Activated T-cell treated with anti-CD3 and anti-CD28 coated beads, Interleukin-2, amount 50 U/mL, for 48 hours (primary cell): Measurements from ENCODE around the gene LIF.
"Not testable (repeated sequence)": the region's sequence is repeated elsewhere in the genome, so short reads cannot be mapped to it uniquely, and the experiment has no call there.

ENCODE experiments used
- DNase-seq, 2 experiments: peaks; one replicate each; pipeline ENCODE4 v3.0.0-alpha.2; 2020

The LIF gene

DNA sequence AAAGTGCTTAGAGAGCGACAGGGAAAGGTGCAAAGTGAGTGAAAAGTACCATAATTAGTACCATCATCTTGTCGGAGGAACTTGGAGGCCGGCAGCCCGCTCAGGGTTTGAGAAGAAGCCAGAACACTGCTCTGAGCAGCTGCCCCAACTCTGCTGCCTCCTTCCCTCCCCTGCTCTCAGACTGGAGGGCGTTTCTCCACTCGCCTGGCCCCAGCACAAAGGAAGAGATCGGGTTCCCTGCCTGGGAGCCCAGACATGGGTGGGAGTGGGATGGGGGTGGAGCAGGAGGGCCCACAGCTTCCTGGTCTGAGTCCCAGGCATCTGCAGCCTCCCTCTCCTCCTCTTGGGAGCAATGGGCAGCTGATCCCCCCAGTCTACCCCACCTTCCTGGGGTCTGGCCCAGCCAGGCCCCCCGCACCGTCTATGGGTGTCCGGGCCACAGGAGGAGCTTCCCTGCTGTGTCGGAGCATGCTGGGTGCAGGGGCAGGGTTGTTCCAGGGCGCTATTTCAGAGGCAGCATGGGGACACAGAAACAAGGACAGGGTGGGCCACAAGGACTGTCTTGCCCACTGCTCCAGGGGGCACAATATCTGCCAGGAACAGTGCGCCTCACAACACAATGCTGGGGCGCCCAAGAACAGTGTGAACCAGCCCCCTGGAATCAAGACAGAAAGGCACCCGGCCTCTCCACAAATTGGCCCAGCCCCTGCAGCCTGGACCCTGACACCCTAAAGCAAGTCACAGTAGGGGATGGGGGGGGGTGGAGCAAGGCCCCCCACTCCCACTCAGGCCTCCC lies 4.8 kb downstream of the LIF start:
- DNase-seq, result no peak

DNA sequence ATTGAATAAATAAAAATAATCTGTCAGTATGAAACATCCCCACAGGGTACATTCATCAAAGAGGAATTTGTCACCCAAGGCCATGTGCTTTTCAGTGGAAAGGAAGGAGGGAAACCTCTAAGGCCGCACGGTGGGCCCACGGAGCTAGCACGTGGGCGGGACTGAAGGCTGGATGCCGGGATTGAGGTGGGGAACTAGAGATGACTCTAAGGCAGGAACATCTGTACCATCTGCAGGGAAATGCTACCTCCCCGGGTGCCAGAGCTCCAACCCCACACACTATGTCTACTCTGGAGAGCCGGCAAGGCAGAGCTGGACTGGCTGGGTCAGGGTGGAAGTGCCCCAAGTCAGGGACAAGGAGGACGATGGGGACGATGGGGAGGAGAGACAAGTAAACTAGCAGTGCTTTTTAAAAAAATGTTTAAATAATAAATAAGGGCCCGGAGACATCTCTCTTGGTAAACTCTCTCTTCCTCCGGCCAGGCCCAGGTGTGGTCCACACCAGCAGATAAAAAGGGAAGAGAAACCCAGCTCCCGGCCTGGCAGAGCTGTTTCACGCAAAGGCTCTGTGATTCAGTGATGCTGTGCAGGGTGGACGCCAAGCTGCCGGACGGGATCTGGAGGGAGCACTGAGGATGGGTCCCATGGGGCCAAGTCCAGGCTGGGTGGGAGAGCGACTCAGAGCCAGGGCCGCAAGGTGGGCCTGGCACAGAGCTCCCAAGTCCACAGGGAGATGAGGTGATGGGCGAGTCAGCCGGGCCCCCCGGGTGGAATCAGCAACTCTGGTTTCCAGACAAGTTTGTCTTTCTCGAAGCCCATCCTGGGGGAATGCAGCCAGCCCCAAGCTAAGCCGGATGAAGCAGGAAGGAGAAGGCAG lies 5.8 kb downstream of the LIF start:
- no peak for DNase-seq

DNA sequence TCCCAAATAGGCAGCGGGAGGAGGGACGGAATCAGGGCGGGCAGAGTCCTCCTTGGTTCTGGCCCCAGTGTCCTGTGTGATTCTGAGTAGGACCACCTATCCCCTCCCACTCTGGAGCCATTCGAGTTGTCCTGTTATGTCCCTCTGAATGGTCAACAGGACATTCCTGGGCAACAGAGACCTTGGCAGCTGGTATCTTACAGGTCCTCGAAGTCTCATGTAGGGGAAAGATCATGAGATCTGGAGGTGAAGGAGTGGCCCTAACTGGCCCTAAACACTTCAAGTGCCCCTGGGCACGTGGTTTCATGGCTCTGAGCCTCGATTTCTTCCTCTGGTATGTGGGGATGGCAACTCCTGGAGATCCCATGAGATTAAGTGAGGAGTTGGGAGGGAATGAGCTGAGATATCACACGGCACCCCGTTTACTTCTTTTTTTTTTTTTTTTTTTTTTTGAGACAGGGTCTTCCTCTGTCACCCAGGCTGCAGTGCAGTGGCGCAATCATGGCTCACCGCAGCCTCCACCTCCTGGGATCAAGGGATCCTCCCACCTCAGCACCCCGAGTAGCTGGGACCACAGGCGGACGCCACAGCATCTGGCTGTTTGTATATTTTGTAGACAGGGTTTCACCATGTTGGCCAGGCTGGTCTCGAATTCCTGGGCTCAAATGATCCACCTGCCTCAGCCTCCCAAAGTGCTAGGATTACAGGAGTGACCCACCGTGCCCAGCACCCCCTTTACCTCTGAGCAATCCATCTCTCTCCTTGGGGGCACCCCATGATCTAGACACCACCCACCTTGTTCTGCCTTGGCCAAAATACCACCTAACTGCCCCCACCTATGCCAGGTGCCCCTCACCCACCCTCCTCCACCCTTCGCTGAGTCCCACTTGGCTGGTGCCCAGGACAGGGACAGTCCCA lies 6.8 kb downstream of the LIF start:
- DNase-seq, result no peak

DNA sequence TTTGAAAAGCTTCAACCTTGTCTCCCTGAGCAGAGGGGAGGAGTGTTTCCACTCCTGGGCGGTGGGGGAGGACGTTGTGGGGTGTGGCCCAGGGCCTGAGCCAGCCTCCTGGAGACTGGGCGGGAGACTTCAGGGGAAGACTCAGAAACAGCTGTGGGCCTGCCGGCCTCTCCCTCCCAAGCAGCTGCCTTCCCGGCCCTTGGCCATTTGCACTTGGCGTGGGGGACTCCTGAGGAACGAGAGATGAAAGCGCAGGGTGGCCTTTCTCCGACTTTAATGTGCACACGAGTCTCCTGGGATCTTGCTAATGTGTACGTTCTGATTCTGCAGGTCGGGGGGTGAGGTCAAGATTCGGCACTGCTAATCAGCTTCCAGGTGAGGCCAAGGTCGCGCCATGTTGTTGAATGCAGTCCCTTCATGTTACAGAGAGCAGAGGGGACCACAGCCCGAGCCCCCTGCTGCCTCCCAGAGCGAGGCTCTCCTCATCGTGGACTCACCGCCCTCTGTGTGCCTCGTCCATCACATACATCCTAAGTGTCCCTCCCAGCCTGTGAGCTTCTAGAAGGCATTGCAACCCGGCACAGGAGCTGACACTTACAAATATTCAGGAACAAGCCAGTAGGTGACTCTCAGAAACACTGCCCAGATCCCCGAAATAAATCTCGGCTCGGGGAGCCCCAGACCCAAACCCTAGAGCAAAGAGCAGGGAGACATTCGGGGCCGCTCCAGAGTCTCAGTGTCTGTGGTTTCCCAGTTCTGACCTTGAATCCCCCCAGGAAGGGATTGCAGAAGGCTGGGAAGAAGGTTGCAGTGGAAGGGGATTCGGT lies 7.7 kb downstream of the LIF start:
- no peak for DNase-seq

DNA sequence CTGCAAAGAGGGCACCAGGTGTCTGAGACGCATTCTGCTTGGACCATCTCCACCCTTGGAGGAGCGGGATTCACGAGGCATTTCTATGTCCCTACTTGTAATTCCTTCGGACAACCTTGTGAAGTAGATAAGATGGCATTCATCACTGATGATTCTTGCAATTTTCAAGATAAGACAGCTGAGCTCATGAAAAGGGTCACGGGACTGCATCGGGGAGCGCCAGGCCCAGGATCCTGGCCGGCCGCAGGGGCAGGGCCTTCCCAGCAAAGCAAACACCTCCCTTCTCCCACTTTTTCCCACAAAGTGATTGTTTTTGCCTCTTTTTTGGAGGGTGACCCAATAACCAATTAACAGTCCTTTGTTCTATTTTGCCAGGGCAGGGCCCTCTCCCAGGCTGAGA lies 8.4 kb downstream of the LIF start:
- no peak for DNase-seq

DNA sequence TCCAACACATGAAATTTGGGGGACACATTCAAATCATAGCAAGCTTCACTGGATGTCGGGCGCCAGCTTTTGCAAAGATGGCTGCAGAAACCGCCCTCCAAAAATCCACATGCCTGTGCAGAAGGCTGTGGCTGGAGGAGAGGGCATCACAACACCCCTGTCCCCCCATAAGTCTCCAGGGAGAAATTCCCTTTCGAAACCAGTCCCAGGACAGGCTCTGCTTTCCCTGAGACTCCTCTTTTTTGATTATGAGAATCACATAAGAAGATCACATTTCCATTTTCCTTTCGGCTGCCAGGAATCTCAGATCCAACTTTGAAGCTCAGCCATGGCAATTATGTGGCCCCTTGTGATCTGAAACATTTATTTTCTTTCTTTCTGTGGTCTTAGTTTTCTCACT lies 9.7 kb downstream of the LIF start:
- DNase-seq, result no peak

DNA sequence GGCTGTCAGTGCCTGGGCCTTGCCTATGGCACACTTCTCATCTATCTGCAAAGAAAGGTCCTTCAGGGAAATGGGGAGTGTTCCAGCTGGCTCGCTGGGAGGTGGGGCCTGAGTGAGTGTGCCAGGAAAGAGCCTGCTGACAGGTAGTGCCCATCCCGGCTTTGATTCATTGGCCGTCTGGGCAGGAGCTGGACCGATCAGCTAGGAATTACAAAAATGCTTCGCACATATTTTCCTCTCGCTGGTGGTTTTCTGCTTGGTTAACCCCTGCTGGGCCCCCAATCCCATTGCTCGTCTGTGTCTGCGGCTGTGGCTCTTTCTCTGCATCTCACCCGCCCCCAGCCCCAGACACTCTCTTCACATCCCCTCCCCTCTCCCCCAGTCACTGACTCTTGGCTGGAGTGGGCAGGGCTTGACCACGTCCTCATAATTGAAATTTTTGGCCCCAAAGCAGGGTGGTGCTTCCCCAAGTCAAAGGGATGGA lies 10.8 kb downstream of the LIF start:
- DNase-seq, result no peak

DNA sequence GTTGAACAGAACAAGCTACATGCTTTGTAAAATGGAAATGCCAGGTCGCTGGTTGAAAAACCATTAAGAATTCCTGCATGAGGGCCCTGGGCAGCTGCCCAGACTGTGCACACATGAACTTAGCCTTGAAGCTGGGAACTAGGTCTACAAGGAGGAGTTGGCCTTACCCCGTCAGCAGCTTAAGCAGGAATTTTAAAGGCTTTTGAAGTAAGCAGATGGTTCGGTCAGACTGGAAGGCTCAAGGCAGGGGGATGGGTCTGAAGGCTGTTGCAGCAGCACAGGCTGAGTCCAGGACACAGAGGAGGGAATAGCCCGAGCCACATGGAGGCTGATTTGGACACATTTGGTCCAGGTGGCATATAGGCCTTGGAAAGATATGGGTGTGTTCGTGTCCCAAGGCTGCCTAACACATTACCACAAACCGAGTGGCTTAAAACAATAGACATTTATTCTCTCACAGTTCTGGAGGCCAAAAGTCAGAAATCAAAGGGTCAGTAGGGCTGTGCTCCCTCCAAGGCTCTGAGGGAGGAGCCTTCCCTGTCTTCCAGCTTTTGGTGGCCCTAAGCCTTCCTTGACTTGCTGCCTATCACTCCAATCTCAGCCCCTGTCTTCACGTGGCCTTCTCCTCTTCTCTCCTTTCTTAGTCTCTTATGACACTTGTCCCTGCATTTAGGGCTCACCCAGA lies 11.6 kb downstream of the LIF start:
- DNase-seq, result no peak

DNA sequence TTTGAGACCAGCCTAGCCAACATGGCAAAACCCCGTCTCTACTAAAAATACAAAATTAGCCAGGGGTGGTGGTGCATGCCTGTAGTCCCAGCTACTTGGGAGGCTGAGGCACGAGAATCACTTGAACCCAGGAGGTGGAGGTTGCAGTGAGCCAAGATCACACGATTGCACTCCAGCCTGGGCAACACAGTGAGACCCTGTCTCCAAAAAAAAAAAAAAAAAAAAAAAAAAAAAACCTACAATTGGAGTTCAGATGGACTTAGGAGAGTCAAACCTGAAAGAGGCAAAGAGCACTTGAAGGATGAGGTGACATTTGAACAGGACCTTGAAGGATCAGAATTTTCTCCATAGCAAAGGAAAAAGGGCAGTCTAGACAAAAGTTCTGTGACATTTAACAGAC lies 12.2 kb downstream of the LIF start:
- DNase-seq, result not testable (repeated sequence)

DNA sequence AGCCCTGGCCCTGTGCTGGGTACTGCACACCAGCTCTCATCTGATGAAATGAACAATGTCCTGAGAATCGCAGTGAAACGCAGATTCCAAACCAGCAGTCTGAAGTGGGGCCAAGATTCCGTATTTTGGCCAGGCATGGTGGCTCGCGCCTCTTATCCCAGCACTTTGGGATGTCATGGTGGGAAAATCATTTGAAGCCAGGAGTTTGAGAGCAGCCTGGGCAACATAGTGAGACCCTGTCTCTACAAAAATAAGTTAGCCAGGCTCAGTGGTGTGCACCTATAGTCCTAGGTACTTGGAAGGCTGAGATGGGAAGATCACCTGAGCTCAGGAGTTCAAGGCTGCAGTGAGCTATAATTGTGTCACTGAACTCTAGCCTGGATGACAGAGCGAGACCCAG lies 13.0 kb downstream of the LIF start:
- no peak for DNase-seq

DNA sequence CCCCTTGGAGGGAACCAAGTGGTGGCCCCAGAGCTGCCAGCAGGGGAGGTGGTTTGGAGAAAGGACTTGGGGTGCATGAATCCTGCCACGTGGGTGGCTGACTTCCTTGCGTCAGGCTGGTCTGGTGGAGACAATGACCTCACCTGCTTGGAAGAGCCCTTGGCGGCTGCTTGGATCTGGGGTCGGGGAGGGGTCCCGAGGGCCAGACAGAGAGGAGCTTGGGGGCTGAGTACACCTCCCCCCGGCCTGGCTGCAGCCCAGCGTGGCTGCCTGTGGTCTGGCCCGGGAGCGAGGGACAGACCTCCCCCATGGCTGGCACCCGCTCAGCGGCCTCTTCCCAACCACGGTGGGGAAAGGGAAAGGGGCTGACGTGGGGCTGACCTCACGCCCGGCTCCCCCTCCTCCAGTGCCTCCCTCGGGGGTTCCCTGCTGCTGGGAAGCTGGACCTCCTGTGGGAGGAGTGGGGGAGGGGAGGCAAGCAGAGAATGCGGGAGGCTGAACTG lies 13.8 kb downstream of the LIF start:
- DNase-seq, result no peak

DNA sequence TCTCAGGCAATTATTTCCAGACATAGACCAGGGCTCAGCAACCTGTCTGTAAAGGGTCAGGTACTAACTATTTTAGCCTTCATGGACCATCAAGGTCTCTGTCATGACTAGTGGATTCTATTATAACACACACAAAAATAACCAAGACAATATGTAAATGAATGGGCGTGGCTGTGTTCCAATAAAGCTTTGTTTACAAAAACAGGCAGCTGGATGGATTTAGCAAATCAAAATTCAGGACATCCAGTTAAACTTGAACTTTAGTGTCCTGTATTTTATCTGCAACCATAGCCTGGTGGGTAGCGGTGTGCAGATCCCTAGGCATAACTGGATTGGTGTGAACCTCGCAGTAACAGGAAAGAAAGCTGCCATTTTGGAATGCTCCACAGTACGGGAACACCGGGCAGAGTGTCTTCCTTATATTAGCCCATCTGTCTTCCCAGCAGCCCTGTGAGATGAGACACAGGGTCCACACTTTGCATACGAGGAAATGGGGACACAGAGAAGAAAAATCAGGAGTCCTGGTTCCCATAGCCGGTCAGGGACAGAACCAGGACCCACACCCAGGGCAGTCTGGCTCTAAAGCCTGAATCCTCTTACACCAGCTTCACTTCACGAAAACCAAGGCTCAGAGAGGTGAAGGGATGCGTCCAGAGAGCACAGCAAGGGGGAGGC lies 15.6 kb downstream of the LIF start:
- DNase-seq, result no peak

DNA sequence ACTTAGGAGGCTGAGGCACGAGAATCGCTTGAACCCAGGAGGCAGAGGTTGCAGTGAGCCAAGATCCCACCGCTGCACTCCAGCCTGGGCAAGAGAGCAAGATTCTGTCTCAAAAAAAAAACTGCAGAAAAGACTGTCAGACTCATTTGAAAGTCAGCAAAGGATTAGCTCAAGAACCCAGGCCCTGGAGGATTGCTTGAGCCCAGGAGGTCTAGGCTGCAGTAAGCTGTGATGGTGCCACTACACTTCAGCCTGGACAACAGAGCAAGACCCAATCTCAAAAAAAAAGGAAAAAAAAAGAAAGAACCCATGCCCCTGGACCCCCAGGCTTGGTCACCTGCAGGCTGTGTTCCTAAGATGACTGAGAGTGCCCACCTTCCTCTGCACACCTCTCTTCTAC lies 16.2 kb downstream of the LIF start:
- DNase-seq, result no peak

DNA sequence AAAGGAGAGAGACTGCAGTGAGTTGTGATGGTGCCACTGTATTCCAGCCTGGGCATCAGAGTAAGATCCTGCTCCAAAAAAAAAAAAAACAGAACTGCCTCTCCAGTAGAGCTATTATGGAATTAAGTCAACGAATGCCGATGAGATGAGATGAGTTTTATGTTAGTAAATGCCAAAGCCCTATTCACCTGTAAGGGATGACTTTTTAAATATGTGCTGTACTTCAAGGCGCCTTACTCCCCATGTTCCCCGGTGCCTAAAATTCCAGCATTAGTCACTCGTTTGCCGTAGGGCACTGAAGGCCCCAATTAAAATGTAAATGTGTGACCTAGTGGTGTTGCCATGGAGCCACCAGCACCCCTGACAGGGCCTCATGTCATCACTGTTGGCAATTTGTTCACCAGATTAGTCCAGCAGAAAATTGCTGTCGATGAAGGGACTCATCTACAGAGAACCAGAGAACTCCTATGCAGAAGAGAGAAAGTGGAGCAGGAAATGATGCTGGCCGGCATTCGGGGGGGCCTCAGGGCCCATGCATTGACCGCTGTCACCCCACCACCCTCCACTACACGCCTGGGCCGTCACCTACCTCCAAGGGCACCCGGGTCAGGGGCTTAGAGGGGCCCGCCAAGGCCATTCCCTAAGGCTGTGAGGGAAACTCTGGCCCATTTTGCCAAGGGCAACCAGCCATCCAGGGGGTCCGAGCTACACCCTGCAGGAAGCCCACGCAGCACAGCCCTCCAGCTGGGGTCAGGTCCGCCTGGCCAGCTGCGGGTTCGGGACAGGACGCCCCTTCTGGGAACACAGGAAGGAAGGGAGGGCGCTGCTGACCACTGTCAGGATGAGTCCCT lies 17.8 kb downstream of the LIF start:
- DNase-seq, result no peak

DNA sequence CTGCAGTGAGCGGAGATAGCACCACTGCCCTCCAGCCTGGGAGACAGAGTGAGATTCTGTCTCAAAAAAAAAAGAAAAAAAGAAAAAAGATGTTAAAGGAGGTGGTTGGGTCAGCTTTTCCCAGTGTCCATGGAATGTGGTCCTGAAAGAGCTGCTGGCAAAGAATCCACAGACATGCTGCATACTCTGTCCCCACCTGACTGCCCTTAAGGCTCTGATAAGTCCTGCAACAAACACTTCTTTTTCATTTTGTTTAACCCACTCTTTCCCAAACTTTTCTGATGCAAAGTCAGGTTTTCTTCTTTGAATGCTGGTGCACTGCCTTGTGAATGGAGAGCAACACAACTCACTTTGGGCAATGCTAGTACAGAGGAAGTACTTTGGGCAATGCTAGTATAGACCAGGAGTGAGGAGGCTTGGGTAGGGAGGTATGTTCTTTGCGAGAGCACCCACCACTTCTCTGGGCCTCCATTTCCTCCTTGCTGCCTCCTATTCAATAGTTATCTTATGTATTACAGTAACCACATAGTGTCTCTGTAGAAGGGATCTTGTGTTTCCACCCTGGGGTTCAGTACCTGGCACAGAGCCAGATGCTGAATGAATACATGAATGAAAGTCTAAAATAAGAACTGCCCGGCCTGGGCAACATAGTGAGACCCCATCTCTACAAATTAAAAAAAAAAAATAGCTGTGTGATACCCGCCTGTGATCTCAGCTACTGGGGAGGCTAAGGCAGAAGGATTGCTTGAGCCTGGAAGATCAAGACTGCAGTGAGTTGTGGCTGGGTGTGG lies 18.9 kb downstream of the LIF start:
- no peak for DNase-seq

DNA sequence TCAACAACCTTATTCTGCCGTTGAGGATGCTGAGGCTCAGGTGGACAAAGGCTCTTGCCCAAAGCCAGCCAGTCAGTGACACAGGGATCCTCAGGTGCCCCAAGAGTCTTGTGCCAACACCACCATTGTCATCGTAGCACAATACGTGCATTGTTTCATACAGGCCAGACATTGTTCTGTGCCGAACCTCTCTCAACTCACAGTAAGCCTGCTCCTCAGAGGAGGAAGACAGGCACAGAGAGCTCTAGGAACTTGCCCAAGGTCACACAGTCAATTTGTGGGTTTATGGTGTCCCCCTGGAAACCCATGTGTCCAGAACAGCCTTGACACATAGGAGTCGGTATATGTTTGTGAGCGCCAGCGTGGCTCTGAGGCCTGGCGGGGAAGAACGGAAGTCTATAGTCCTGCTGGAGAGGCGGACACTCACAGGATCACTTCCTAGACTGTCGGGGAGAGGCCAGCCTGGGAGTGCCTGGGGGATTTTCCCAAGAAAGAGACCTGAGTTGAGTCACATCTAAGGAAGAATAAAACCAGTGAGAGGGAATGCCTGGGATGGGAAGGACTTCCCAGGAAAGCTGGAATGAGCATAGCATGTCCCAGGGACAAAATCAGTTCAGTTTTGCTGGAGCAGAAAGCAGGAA lies 20.2 kb downstream of the LIF start:
- no peak for DNase-seq

DNA sequence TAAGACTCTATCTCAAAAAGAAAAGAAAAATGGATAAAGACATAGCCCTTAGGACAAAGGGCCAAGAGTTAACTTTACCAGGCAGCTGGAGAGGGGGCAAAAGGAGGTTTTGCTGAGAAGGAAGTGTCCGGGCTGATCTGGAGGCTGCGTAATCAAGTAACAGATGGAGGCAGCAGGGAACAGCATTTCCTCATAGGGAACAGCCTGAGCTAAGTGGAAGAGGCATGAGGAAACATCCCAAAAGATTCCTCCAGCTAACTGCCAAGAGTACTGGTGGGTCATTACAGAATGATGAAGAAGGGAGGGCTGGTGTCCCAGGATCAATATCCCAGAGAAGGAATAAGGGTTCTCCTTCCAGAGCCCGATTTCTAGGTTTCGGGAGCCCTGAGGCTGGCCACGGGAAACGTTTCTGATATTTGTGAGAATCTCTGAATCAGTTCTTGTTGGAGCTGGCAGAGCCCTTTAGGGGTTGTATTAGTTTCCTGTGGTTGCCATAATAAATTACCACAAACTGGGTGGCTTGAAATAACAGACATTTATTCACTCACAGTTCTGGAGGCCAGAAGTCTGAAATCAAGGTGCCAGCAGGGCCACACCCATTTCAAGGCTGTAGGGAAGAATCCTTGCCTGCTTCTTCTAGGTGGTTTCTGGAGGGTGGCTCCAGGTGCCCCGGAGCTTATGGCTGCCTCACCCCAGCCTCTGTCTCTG lies 21.2 kb downstream of the LIF start:
- no peak for DNase-seq
